NCI-H1105 (cell line): ENCODE measurements around the gene MAIP1.

Experiments used
- DNase-seq: peaks from one replicate; lab custom pipeline; 2025; lab: John Stamatoyannopoulos, UW

The MAIP1 gene

GRCh38 chr2:199989822-199990221, 34.4 kb downstream of the MAIP1 start:
- DNase-seq = no peak

- DNase-seq = no peak
Observed at GRCh38 chr2:199991691-199992090, 36.3 kb downstream of the MAIP1 start.

GRCh38 chr2:199992296-199992695, 36.9 kb downstream of the MAIP1 start:
- no peak for DNase-seq

GRCh38 chr2:199994371-199994770, 39.0 kb downstream of the MAIP1 start:
- DNase-seq = no peak

GRCh38 chr2:199994896-199995295, 39.5 kb downstream of the MAIP1 start:
- no peak for DNase-seq

GRCh38 chr2:199997296-199997695, 41.9 kb downstream of the MAIP1 start:
- no peak for DNase-seq

- no peak for DNase-seq
Observed at GRCh38 chr2:199999166-199999565, 43.8 kb downstream of the MAIP1 start.

- no peak for DNase-seq
Observed at GRCh38 chr2:200000444-200001163, 45.2 kb downstream of the MAIP1 start.

- DNase-seq = no peak
Observed at GRCh38 chr2:200003444-200003843, 48.1 kb downstream of the MAIP1 start.

GRCh38 chr2:200005675-200006074, 50.3 kb downstream of the MAIP1 start:
- DNase-seq = no peak

GRCh38 chr2:200007306-200007705, 51.9 kb downstream of the MAIP1 start:
- no peak for DNase-seq

GRCh38 chr2:200012401-200012800, 57.0 kb downstream of the MAIP1 start:
- no peak for DNase-seq
